C1 segment of cervical spinal cord (tissue), 14 donors: ENCODE data around the gene PTPRD.

Source experiments
- DNase-seq, 14 donors: peaks; one replicate each; lab custom pipeline; 2025; lab: John Stamatoyannopoulos, UW

Gene PTPRD

GRCh38 chr9:10612641-10613398 is at the start of gene PTPRD:
TSS of gene PTPRD (minus strand) at chr9:10613002.
- DNase-seq: peak in 3 of 14 donors; percentile 2 to 13 (median 3)

GRCh38 chr9:10661994-10662393 is 49.2 kb upstream of the PTPRD start:
- DNase-seq: no peak

GRCh38 chr9:10661376-10661775 is 48.6 kb upstream of the PTPRD start:
- no peak for DNase-seq

- no peak for DNase-seq
Measured at GRCh38 chr9:10651012-10651411, 38.2 kb upstream of the PTPRD start.

GRCh38 chr9:10649076-10649475 is 36.3 kb upstream of the PTPRD start:
- DNase-seq: no peak

- DNase-seq: no peak
Measured at GRCh38 chr9:10633785-10634184, 21.0 kb upstream of the PTPRD start.

GRCh38 chr9:10614196-10614800 is 1.5 kb upstream of the PTPRD start:
- DNase-seq: no peak

- DNase-seq: no peak
Measured at GRCh38 chr9:10613419-10613818, 617 bp upstream of the PTPRD start.

- DNase-seq: no peak
Measured at GRCh38 chr9:10605388-10605787, 7.4 kb downstream of the PTPRD start.

- no peak for DNase-seq
Measured at GRCh38 chr9:10604927-10605326, 7.9 kb downstream of the PTPRD start.

GRCh38 chr9:10597801-10598200 is 15.0 kb downstream of the PTPRD start:
- no peak for DNase-seq

- DNase-seq: no peak
Measured at GRCh38 chr9:10594482-10594881, 18.3 kb downstream of the PTPRD start.

GRCh38 chr9:10586407-10586806 is 26.4 kb downstream of the PTPRD start:
- no peak for DNase-seq

- DNase-seq: no peak
Measured at GRCh38 chr9:10571699-10572098, 41.1 kb downstream of the PTPRD start.

GRCh38 chr9:10566848-10567247 is 46.0 kb downstream of the PTPRD start:
- DNase-seq: no peak

- no peak for DNase-seq
Measured at GRCh38 chr9:10562581-10563343, 50.0 kb downstream of the PTPRD start.

GRCh38 chr9:10548348-10548747 is 64.5 kb downstream of the PTPRD start:
- DNase-seq: no peak

- no peak for DNase-seq
Measured at GRCh38 chr9:10538073-10538472, 74.7 kb downstream of the PTPRD start.

GRCh38 chr9:10534850-10535249 is 78.0 kb downstream of the PTPRD start:
- DNase-seq: no peak

GRCh38 chr9:10525972-10526371 is 86.8 kb downstream of the PTPRD start:
- DNase-seq: no peak

GRCh38 chr9:10523164-10523563 is 89.6 kb downstream of the PTPRD start:
- no peak for DNase-seq

GRCh38 chr9:10512144-10512543 is 100.7 kb downstream of the PTPRD start:
- no peak for DNase-seq

GRCh38 chr9:10488937-10489336 is 123.9 kb downstream of the PTPRD start:
- DNase-seq: no peak
